Measurements from ENCODE around the gene ARX. TPM values are rescaled to one million over a fixed set of nuclear protein-coding genes. Genes with fewer than 3 reads are reported as not detected.

Gene ARX
- total RNA-seq, 2 donors from 2014 or later = not detected

- Histone ChIP-seq H3K36me3 (no peaks in the 10 kb centered on the region), H3K4me1 (ENCODE audit: control insufficient read depth in 1 of 2, low read depth in 2 of 2) (no peaks in the 10 kb centered on the region), H3K27me3 (replicated peaks; ENCODE audit: insufficient read depth) (no peaks in the 10 kb centered on the region), H3K9me3 (no peaks in the 10 kb centered on the region), H3K27ac (no peak overlapping the region), H3K4me3 (no peak overlapping the region)
- DNase-seq (ENCODE audit: low spot score) (no peak), ATAC-seq (ENCODE audit: insufficient number of reproducible peaks, low FRiP score, low read depth) (no peak)
- TF ChIP-seq CTCF (IDR thresholded peaks at IDR 0.05) = no peak
These were observed 36.7 kb downstream of the ARX start for GRCh38 chrX:24979081-24979480.

- Histone ChIP-seq H3K4me1 (ENCODE audit: control insufficient read depth in 1 of 2, low read depth in 2 of 2) (no peaks in the 10 kb centered on the region), H3K27me3 (replicated peaks; ENCODE audit: insufficient read depth) (no peaks in the 10 kb centered on the region), H3K9me3 (no peaks in the 10 kb centered on the region), H3K36me3 (no peaks in the 10 kb centered on the region), H3K4me3 (no peak overlapping the region), H3K27ac (no peak overlapping the region)
- TF ChIP-seq CTCF (IDR thresholded peaks at IDR 0.05) = no peak
- no peak for ATAC-seq (ENCODE audit: insufficient number of reproducible peaks, low FRiP score, low read depth)
- DNase-seq (ENCODE audit: low spot score) = no peak
These were observed 46.0 kb downstream of the ARX start for GRCh38 chrX:24969812-24970211.

GRCh38 chrX:24965372-24965771 lies 50.4 kb downstream of the ARX start:
- H3K4me3 ChIP-seq = no peak overlapping the region
- H3K36me3 ChIP-seq = no peaks in the 10 kb centered on the region
- no peak overlapping the region for H3K27ac ChIP-seq
- DNase-seq (ENCODE audit: low spot score) (no peak), ATAC-seq (ENCODE audit: insufficient number of reproducible peaks, low FRiP score, low read depth) (no peak)
- no peaks in the 10 kb centered on the region for H3K9me3 ChIP-seq
- TF ChIP-seq CTCF (IDR thresholded peaks at IDR 0.05) = no peak
- H3K4me1 ChIP-seq (ENCODE audit: control insufficient read depth in 1 of 2, low read depth in 2 of 2) = no peaks in the 10 kb centered on the region
- H3K27me3 ChIP-seq (replicated peaks; ENCODE audit: insufficient read depth) = no peaks in the 10 kb centered on the region

- no peak for DNase-seq (ENCODE audit: low spot score)
- Histone ChIP-seq H3K36me3 (no peaks in the 10 kb centered on the region), H3K27me3 (replicated peaks; ENCODE audit: insufficient read depth) (no peaks in the 10 kb centered on the region), H3K27ac (no peak overlapping the region), H3K4me1 (ENCODE audit: control insufficient read depth in 1 of 2, low read depth in 2 of 2) (no peaks in the 10 kb centered on the region), H3K4me3 (no peak overlapping the region), H3K9me3 (no peaks in the 10 kb centered on the region)
- ATAC-seq (ENCODE audit: insufficient number of reproducible peaks, low FRiP score, low read depth) = no peak
- no peak for TF ChIP-seq CTCF (IDR thresholded peaks at IDR 0.05)
These were observed 51.9 kb downstream of the ARX start for GRCh38 chrX:24963823-24964222.

GRCh38 chrX:24961809-24962208 lies 54.0 kb downstream of the ARX start:
- DNase-seq (ENCODE audit: low spot score) (no peak), ATAC-seq (ENCODE audit: insufficient number of reproducible peaks, low FRiP score, low read depth) (no peak)
- H3K27ac ChIP-seq = no peak overlapping the region
- H3K4me3 ChIP-seq = no peak overlapping the region
- no peaks in the 10 kb centered on the region for H3K36me3 ChIP-seq
- H3K4me1 ChIP-seq (ENCODE audit: control insufficient read depth in 1 of 2, low read depth in 2 of 2) = no peaks in the 10 kb centered on the region
- TF ChIP-seq CTCF (IDR thresholded peaks at IDR 0.05) = no peak
- H3K9me3 ChIP-seq = no peaks in the 10 kb centered on the region
- no peaks in the 10 kb centered on the region for H3K27me3 ChIP-seq (replicated peaks; ENCODE audit: insufficient read depth)
